HPDE6-E6E7 (cell line): Measurements from ENCODE around the gene TOR1AIP2.
"Not testable (repeated sequence)": the region's sequence is repeated elsewhere in the genome, so short reads cannot be mapped to it uniquely, and the experiment has no call there.

ENCODE experiments used
- DNase-seq: peaks from one replicate; pipeline ENCODE4 v3.0.0; 2011; ENCODE audit warnings: missing footprints; ENCODE audit errors: extremely low spot score

The TOR1AIP2 gene

DNA sequence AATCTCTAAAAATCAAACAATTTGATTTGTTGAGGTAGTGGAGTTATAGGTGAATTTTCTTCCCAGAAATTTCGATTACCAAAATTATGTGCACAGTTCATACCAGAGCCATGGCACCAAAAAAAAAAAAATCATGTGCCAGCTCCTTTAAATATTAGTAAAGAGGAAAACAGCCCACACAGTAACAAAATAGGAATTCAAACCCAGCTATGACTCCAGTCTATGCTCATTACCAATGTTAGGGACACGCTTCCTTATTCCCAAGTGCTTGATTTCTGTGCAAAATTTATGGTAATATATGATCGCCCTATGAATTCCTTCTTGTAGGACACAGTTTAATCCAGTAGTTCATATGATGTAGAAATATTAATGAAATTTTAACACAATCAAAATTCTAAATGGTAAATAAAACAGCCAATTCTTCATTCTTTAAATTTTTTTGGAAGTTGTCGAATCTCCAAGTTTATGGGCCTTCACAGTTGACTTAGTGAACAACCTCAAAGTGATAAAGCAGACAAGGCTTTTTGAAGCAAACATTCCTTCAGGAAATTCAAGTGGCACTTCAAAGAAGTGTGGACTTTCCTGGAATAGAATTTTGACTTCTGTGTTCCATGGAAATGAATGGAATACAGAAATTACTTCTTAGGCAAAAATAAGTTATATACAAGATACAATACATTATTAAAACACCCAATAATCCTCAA lies 1.9 kb downstream of the TOR1AIP2 start:
- no peak for DNase-seq

GRCh38 chr1:179873438-179873851 lies 4.2 kb downstream of the TOR1AIP2 start:
- DNase-seq, result no peak

- no peak for DNase-seq
Measured at GRCh38 chr1:179872558-179872957, 5.0 kb downstream of the TOR1AIP2 start.

DNA sequence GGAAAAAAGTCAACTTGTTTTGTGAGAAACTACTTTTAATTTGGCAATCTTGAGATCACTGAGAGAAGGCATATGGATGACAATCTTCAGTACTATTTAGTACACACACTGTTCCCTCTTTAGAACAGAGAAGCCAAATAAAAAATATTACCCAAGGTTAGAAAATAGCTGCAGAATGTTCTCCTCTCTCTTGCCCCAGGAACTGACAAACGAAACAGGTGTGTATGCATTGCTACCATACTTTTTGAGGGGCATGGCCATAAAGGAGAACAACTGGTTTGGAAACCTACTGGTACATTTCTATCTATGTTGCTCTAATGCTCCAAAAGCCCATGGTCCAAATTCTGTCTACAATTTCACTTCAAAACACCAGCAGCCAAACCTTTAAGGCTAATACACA lies 5.7 kb downstream of the TOR1AIP2 start:
- no peak for DNase-seq

- DNase-seq, result no peak
Measured at GRCh38 chr1:179870870-179871269, 6.7 kb downstream of the TOR1AIP2 start.

GRCh38 chr1:179867493-179868330 lies 9.9 kb downstream of the TOR1AIP2 start:
- peak; percentile 32 for DNase-seq

- no peak for DNase-seq
Measured at GRCh38 chr1:179866616-179867015, 11.0 kb downstream of the TOR1AIP2 start.

DNA sequence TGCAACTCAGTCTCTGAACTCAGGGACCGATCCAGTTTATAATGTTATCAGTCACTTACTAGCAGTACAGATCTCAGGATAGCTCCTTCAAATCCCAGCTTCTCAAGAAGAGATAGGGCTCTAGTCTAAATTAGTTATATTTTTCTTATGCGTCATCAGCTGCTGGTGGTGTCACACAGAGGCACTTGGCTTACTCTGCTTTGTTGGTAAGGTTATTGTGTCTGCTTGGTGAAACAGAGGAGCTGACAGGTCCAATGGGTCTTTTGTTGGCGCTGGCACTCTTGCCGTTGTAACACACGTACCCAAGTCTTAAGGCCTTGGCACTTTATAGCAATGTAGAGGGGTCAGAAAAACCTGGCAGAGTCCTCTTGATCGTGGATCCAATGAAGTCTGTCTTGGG lies 12.2 kb downstream of the TOR1AIP2 start:
- DNase-seq, result no peak

GRCh38 chr1:179860652-179861051 lies 17.0 kb downstream of the TOR1AIP2 start:
- no peak for DNase-seq

- DNase-seq, result no peak
Measured at GRCh38 chr1:179857009-179857408, 20.6 kb downstream of the TOR1AIP2 start.

GRCh38 chr1:179856296-179856695 lies 21.3 kb downstream of the TOR1AIP2 start:
- DNase-seq, result no peak

DNA sequence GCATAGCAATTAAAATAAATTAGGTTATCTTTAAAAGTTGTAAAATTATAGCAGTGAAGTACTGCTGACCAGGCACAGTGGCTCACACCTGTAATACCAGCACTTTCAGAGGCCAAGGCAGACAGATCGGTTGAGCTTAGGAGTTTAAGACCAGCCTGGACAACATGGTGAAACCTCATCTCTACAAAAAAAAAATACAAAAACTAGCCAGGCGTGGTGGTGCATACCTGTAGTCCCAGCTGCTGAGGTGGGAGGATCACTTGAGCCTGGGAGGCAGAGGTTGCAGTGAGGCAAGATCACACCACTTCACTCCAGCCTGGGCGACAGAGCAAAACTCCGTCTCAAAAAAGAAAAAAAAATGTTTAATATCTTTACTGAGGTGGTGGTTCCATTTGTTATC lies 21.8 kb downstream of the TOR1AIP2 start:
- DNase-seq, result not testable (repeated sequence)

GRCh38 chr1:179853102-179853501 lies 24.5 kb downstream of the TOR1AIP2 start:
- no peak for DNase-seq

DNA sequence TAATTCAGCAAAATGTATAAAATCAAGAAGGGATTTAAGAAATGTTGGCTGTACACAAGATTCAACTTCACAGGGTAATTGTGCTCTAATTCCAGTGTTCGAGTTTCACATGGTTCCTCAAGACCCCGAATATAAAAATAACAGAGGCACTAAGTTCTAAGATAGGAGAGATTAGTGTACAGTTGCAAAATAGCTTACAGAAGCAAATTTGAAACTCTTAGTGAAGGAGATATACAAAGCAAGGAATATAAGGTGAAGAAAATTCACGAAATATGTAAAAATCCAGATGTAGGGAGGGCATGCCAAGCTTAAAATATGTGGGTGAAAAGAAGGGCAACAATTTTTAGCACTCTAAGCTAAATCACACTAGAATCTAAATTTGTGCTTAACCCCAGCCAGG lies 29.4 kb downstream of the TOR1AIP2 start:
- no peak for DNase-seq

- DNase-seq, result no peak
Measured at GRCh38 chr1:179840107-179840506, 37.5 kb downstream of the TOR1AIP2 start.

- DNase-seq, result not testable (repeated sequence)
Measured at GRCh38 chr1:179836686-179837445, 40.7 kb downstream of the TOR1AIP2 start.

DNA sequence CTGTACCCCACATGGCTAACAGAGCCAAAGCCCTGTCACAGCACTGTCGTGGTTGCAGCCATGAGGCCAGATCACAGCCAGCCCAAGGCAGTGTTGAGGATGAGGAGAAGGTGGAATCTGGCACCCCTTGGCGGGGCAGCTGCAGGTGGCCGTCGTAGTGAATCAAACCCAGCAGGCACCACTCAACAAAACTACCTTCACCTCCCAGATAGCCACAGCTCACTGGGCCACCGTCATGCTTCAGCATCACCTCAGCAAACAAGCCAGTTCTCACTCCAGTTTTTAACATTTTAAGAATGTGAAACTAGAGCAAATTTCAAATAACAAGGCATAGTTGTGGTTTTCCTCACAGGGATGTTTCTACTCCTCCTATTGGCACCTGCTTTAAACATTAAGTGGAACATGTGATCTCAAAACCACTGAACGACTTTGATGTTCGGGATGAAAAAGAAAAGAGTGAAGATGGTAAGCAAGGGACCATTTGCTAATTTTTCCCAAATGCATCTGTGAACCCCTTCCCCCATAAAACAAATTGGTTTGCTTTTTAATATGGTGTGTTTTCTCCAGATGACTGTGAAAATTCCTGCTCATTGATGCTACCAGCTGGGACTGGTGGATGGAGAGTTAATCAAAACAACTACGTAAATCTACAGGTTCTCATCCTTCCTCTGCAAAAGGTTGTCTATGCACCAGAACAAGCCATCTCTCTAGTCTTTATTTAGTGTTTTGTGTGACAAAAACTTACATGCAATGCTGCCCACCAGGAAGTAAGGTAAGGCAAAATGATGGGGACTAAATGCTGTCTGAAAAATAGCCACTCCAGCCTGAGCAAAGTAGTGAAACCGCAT lies 45.5 kb downstream of the TOR1AIP2 start:
- DNase-seq, result no peak

DNA sequence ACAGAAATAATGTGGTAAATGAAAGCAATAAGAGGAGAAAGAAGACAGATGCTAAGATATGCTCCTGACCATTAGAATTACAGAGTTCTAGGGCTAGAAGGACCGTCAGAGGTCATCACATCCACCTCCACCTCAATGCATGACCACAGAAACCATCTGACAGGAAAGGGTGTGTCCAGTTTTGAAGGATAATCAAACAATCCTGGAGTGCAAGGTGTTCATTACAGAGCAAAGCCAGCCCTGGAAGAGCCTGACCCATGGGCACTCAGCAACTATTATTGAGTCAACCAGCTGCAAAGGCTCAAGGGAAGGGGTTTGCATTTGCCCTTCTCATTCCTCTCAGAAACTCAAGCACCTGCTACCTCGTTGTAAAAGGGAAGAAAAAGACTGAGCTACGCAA lies 46.4 kb downstream of the TOR1AIP2 start:
- DNase-seq, result no peak

GRCh38 chr1:179828554-179829110 lies 49.0 kb downstream of the TOR1AIP2 start:
- no peak for DNase-seq

- no peak for DNase-seq
Measured at GRCh38 chr1:179826626-179827280, 50.9 kb downstream of the TOR1AIP2 start.
